HG02588 (cell line): Measurements from ENCODE around the gene AGO1.
"Not testable (repeated sequence)": the region's sequence is repeated elsewhere in the genome, so short reads cannot be mapped to it uniquely, and the experiment has no call there.

Experiments
- ATAC-seq: cut with Tn5 transposase; IDR thresholded peaks from one replicate; pipeline ENCODE4 v1.9.1; 2021; ENCODE audit warnings: mild to moderate bottlenecking, moderate library complexity; ENCODE audit not compliant: unreplicated experiment

Gene AGO1

GRCh38 chr1:35964277-35964676 lies 81.3 kb downstream of the AGO1 start:
- ATAC-seq = not testable (repeated sequence)

GRCh38 chr1:35968396-35968795 lies 85.4 kb downstream of the AGO1 start:
- ATAC-seq = no peak

GRCh38 chr1:35971601-35972000 lies 88.6 kb downstream of the AGO1 start:
- no peak for ATAC-seq

- not testable (repeated sequence) for ATAC-seq
These were observed 89.6 kb downstream of the AGO1 start for GRCh38 chr1:35972631-35973030.

GRCh38 chr1:35980090-35980489 lies 97.1 kb downstream of the AGO1 start:
- no peak for ATAC-seq
